ENCODE results near the gene PROM1. TPM values are rescaled to one million over a fixed set of nuclear protein-coding genes. Genes with fewer than 3 reads are reported as not detected.

The PROM1 gene
- total and polyA plus RNA-seq, 2 of the 13 experiments (the other 11 are each of a cell fraction or from before 2014, with no cell fraction given) = 3.9 to 16.4 TPM

GRCh38 chr4:15931451-15932210 is 152.2 kb downstream of the PROM1 start (continued):
- TF ChIP-seq ZFP36 (IDR thresholded peaks at IDR 0.05; ENCODE audit: borderline replicate concordance, low read depth, low read length, partially characterized antibody) = no peak
- TF ChIP-seq FOXP4 (CRISPR knock-in tag; IDR thresholded peaks at IDR 0.05) = no peak
- no peak for TF ChIP-seq ZBTB46 (CRISPR knock-in tag; IDR thresholded peaks at IDR 0.05; ENCODE audit: borderline replicate concordance)

GRCh38 chr4:15930314-15930713 is 153.5 kb downstream of the PROM1 start:
- no peak for ATAC-seq
- Histone ChIP-seq H3K4me1 (ENCODE audit: insufficient read depth, low read length) (no peaks in the 10 kb centered on the region), H3K79me2 (ENCODE audit: insufficient read depth, low read length) (no peaks in the 10 kb centered on the region), H3K9me3 (ENCODE audit: low read length) (no peaks in the 10 kb centered on the region), H3K27me3 (ENCODE audit: control insufficient read depth in 1 of 2, insufficient read depth in 2 of 2, low read length in 2 of 2) (peaks cover 3 to 29% of the 10 kb centered on the region in 2 experiments; a peak in 3 of 5 replicates), H3K4me3 (replicated peaks in 1 of 3; ENCODE audit: insufficient read depth in 1 of 3, low read depth in 2 of 3, low read length in 3 of 3) (no peak overlapping the region), H3K9ac (ENCODE audit: insufficient read depth, low read depth, low read length) (no peak overlapping the region), H3K36me3 (replicated peaks in 1 of 2; ENCODE audit: control insufficient read depth in 1 of 2, insufficient read depth in 2 of 2, low read length in 2 of 2) (no peaks in the 10 kb centered on the region), H2AFZ (ENCODE audit: low read length) (no peak overlapping the region), H3K4me2 (ENCODE audit: low read depth, low read length) (no peak overlapping the region), H4K20me1 (ENCODE audit: insufficient read depth, low read length) (no peaks in the 10 kb centered on the region), H3K27ac (ENCODE audit: extremely low read length, insufficient read depth, low read length) (no peak overlapping the region)
- ChIA-PET CTCF (ENCODE audit: low intra/inter-chr PET ratio, low total read pairs) (no interaction called here), POLR2A (no interaction called here)
- 2% methylated on average over 7 of the region's 7 CpGs for WGBS (ENCODE audit: low lambda C conversion rate)
- no peak for DNase-seq (ENCODE audit: low spot score)
- FAIRE-seq = no peak
- BruUV-seq (replicated peaks) = no TSS peak
- intact Hi-C loops (cut with micrococcal nuclease; ENCODE audit: unreplicated experiment) = no loop called here
- TF ChIP-seq PHF20 (CRISPR knock-in tag; IDR thresholded peaks at IDR 0.05) (no peak), ZBTB7A (CRISPR knock-in tag; IDR thresholded peaks at IDR 0.05) (no peak), NFIB (CRISPR knock-in tag; IDR thresholded peaks at IDR 0.05; ENCODE audit: borderline replicate concordance) (no peak), REST (IDR thresholded peaks at IDR 0.05; ENCODE audit: borderline replicate concordance in 1 of 2, low read depth in 1 of 2, low read length in 2 of 2) (no peak)
- in situ Hi-C loops (cut with HindIII; ENCODE audit: extremely low pct_ligation_motif_present, low pct_unique_long_range_greater_than_20kb) = no loop called here

All from HepG2 (cell line).